Endothelial cell of umbilical vein (primary cell): ENCODE results near the gene INTS2. TPM values are rescaled to one million over a fixed set of nuclear protein-coding genes. Genes with fewer than 3 reads are reported as not detected.

Experiments used
- BruUV-seq: library from RNA; stranded (reverse); fragments of 400-500 nt; replicated peaks from 2 replicates; lab custom pipeline; 2021; lab: Mats Ljungman, UMichigan
- CTCF ChIA-PET: fragments of 300-600, 350-600 bp; sonication (Branson Sonifier 250); formaldehyde crosslinking; loops from one replicate; lab custom pipeline; 2021; ENCODE audit warnings: antibody characterized with exemption, inconsistent platforms; lab: Charles Lee
- POLR2A ChIA-PET: fragments of 300-600, 350-600 bp; sonication (Branson Sonifier 250); formaldehyde crosslinking; loops from one replicate; lab custom pipeline; 2021; ENCODE audit warnings: antibody characterized with exemption, inconsistent platforms; lab: Charles Lee
- DNase-seq: peaks from one replicate; pipeline ENCODE4 v3.0.0-alpha.2; 2011; ENCODE audit warnings: low read depth, low spot score
- FAIRE-seq: peaks from 2 replicates; lab custom pipeline; 2011; peaks lifted over from hg19 to GRCh38; lab: Jason Lieb, UNC
- H2AFZ ChIP-seq: 2 replicates; pipeline ENCODE4 v1.6.0; 2012; ENCODE audit warnings: low read depth, low read length, control low read depth, inconsistent platforms
- H3K27ac ChIP-seq: 2 replicates; pipeline ENCODE4 v1.5.1; 2011; ENCODE audit warnings: low read depth, mild to moderate bottlenecking, control low read depth, low read length, moderate library complexity; ENCODE audit not compliant: insufficient read depth
- H3K27me3 ChIP-seq, 2 experiments: 2 replicates each; pipeline versions ENCODE4 v1.6.0 to v1.6.1; 2011; ENCODE audit warnings: low read length in 2 of 2, mixed read lengths in 1 of 2; ENCODE audit not compliant: control insufficient read depth in 2 of 2, insufficient read depth in 2 of 2
- H3K36me3 ChIP-seq, 2 experiments: 2 replicates in 1 of 2; 3 replicates in 1 of 2; pipeline ENCODE4 v1.5.1; 2011; ENCODE audit warnings: low read length in 2 of 2, mild to moderate bottlenecking in 1 of 2, moderate library complexity in 1 of 2; ENCODE audit not compliant: control insufficient read depth in 2 of 2, insufficient read depth in 2 of 2; ENCODE audit errors: extremely low read depth in 1 of 2
- H3K4me1 ChIP-seq: 3 replicates; pipeline ENCODE4 v1.5.1; 2011; ENCODE audit warnings: mild to moderate bottlenecking, low read length; ENCODE audit not compliant: control insufficient read depth, insufficient read depth; ENCODE audit errors: extremely low read depth
- H3K4me2 ChIP-seq: 2 replicates; pipeline ENCODE4 v1.6.1; 2011; ENCODE audit warnings: low read length, control low read depth, mixed read lengths; ENCODE audit not compliant: insufficient read depth
- H3K4me3 ChIP-seq, 3 experiments: fragments of 200-600 bp in 1 of 3; sonication (generic), shearing (Covaris generic) in 1 of 3; replicated peaks in 1 of 3; 2 replicates each; pipeline ENCODE4 v1.5.1; 2011 to 2016; ENCODE audit warnings: control low read depth in 3 of 3, low read length in 3 of 3, mild to moderate bottlenecking in 2 of 3, inconsistent platforms in 1 of 3, low read depth in 1 of 3, moderate library complexity in 1 of 3; ENCODE audit not compliant: insufficient read depth in 1 of 3
- H3K79me2 ChIP-seq: 2 replicates; pipeline ENCODE4 v1.6.0; 2012; ENCODE audit warnings: low read length, inconsistent platforms; ENCODE audit not compliant: control insufficient read depth, insufficient read depth
- H3K9ac ChIP-seq: replicated peaks from 2 replicates; pipeline ENCODE3; 2011; ENCODE audit warnings: low read length, control low read depth; ENCODE audit not compliant: insufficient read depth; ENCODE audit errors: extremely low read depth
- H3K9me1 ChIP-seq: replicated peaks from 3 replicates; pipeline ENCODE4 v1.6.0; 2011; ENCODE audit warnings: mild to moderate bottlenecking, low read length; ENCODE audit not compliant: control insufficient read depth, insufficient read depth; ENCODE audit errors: extremely low read depth
- H3K9me3 ChIP-seq: replicated peaks from 2 replicates; pipeline ENCODE4 v1.5.1; 2012; ENCODE audit warnings: low read length, inconsistent platforms; ENCODE audit not compliant: control insufficient read depth, insufficient read depth
- H4K20me1 ChIP-seq: replicated peaks from 2 replicates; pipeline ENCODE3; 2011; ENCODE audit warnings: mild to moderate bottlenecking, low read length; ENCODE audit not compliant: control insufficient read depth, insufficient read depth; ENCODE audit errors: extremely low read depth
- CTCF ChIP-seq, 2 donors: IDR thresholded peaks; 1 replicate in 1 of 2; 2 replicates in 1 of 2; pipeline ENCODE4 v1.5.1; 2011; ENCODE audit warnings: low read length in 2 of 2, mild to moderate bottlenecking in 2 of 2, moderate library complexity in 2 of 2, control low read depth in 1 of 2, inconsistent platforms in 1 of 2, low read depth in 1 of 2; ENCODE audit not compliant: insufficient read depth in 1 of 2; ENCODE audit errors: extremely low read depth in 1 of 2
- EZH2 ChIP-seq: IDR thresholded peaks from 2 replicates; pipeline ENCODE4 v1.6.1; 2012; ENCODE audit warnings: borderline replicate concordance, low read depth, mild to moderate bottlenecking, moderate library complexity, low read length, inconsistent platforms; ENCODE audit not compliant: severe bottlenecking
- FOS ChIP-seq: IDR thresholded peaks from 2 replicates; pipeline ENCODE4 v1.6.1; 2011; ENCODE audit warnings: mild to moderate bottlenecking, low read length, moderate library complexity, borderline replicate concordance; ENCODE audit not compliant: insufficient read depth
- GATA2 ChIP-seq: IDR thresholded peaks from 2 replicates; pipeline ENCODE4 v1.7.0; 2011; ENCODE audit warnings: low read depth, mild to moderate bottlenecking, moderate library complexity, mixed read lengths, low read length; ENCODE audit not compliant: insufficient read length, insufficient read depth
- JUN ChIP-seq: IDR thresholded peaks from 2 replicates; pipeline ENCODE4 v1.6.1; 2011; ENCODE audit warnings: borderline replicate concordance, low read depth; ENCODE audit not compliant: insufficient read length, insufficient read depth
- MAX ChIP-seq: IDR thresholded peaks from 2 replicates; pipeline ENCODE4 v1.6.1; 2011; ENCODE audit not compliant: insufficient read depth, insufficient read length
- MYC ChIP-seq: IDR thresholded peaks from one replicate; pipeline ENCODE4 v1.6.1; 2011; ENCODE audit warnings: mild to moderate bottlenecking, low read depth, low read length
- POLR2AphosphoS5 ChIP-seq: IDR thresholded peaks from 2 replicates; pipeline ENCODE4 v1.6.1; 2012; ENCODE audit warnings: low read depth, mild to moderate bottlenecking, control low read depth, low read length, moderate library complexity; ENCODE audit not compliant: insufficient read depth
- dilution Hi-C: fragments of 300-500 bp; cut with MboI; formaldehyde crosslinking; loops from one replicate; pipeline ENCODE4 v1.15.0; 2019; ENCODE audit warnings: low sequenced_read_pairs; ENCODE audit not compliant: extremely low pct_ligation_motif_present
- intact Hi-C: fragments of 100-400 bp; cut with micrococcal nuclease; formaldehyde crosslinking; loops from one replicate; pipeline ENCODE4 v1.10.0; 2022
- polyA plus RNA-seq, 4 experiments: library from polyadenylated mRNA; depleted of rRNA in 3 of 4; stranded (reverse) in 3 of 4; unstranded in 1 of 4; fragments of >200 nt; gene quantifications; 2 replicates each; pipeline versions ENCODE4 v1.2.1 to v1.2.3, GENCODE V29; 2011 to 2012; ENCODE audit warnings: missing spikeins in 1 of 4
- total RNA-seq: library from RNA; stranded (reverse); gene quantifications from 2 replicates; pipeline ENCODE4 v1.2.3, GENCODE V29; 2021

The INTS2 gene
- total and polyA plus RNA-seq, 2 donors (not counting 3 experiments of a cell fraction or from before 2014, with no cell fraction given): 6.2 to 13.4 TPM

- no peaks in the 10 kb centered on the region for H3K9me1 ChIP-seq
- H4K20me1 ChIP-seq: no peaks in the 10 kb centered on the region
- H3K27ac ChIP-seq: no peak overlapping the region
- no peak overlapping the region for H2AFZ ChIP-seq
- no peak overlapping the region for H3K9ac ChIP-seq
- no peaks in the 10 kb centered on the region for H3K79me2 ChIP-seq
- H3K9me3 ChIP-seq: no peaks in the 10 kb centered on the region
- no peak overlapping the region for H3K4me3 ChIP-seq
- POLR2A ChIA-PET: no interaction called here
- dilution Hi-C loops: no loop called here
- H3K36me3 ChIP-seq: peaks cover 0 to 5% of the 10 kb centered on the region in 2 experiments
- intact Hi-C loops: no loop called here
- CTCF ChIA-PET: no interaction called here
- DNase-seq: no peak
- no peak overlapping the region for H3K4me2 ChIP-seq
- no peak for FAIRE-seq
- no TSS peak for BruUV-seq
- TF ChIP-seq FOS (no peak), MYC (no peak)
- H3K4me1 ChIP-seq: no peaks in the 10 kb centered on the region
- H3K27me3 ChIP-seq: no peaks in the 10 kb centered on the region
These were observed 80.9 kb downstream of the INTS2 start for GRCh38 chr17:61846761-61847375.

GRCh38 chr17:61846088-61846487 is 81.7 kb downstream of the INTS2 start:
- H3K36me3 ChIP-seq: peaks cover 0 to 3% of the 10 kb centered on the region in 2 experiments

More at GRCh38 chr17:61846088-61846487, 81.7 kb downstream of the INTS2 start:
- no peak overlapping the region for H3K4me3 ChIP-seq
- FAIRE-seq: no peak
- no peaks in the 10 kb centered on the region for H3K27me3 ChIP-seq
- no peaks in the 10 kb centered on the region for H3K9me1 ChIP-seq
- H3K9ac ChIP-seq: no peak overlapping the region
- no TSS peak for BruUV-seq
- dilution Hi-C loops (no loop called here), intact Hi-C loops (no loop called here)
- TF ChIP-seq JUN (no peak), MAX (no peak), EZH2 (no peak), POLR2AphosphoS5 (no peak), MYC (no peak), CTCF (IDR thresholded peaks at IDR 0.05; ENCODE audit: extremely low read depth in 1 of 2, insufficient read depth in 1 of 2, low read depth in 1 of 2, low read length in 2 of 2) (no peak), GATA2 (no peak)
- POLR2A ChIA-PET: no interaction called here
- no peak overlapping the region for H3K27ac ChIP-seq
- H4K20me1 ChIP-seq: no peaks in the 10 kb centered on the region
- CTCF ChIA-PET: no interaction called here
- no peak overlapping the region for H3K4me2 ChIP-seq
- DNase-seq: no peak
- no peaks in the 10 kb centered on the region for H3K4me1 ChIP-seq
- no peaks in the 10 kb centered on the region for H3K9me3 ChIP-seq
- no peak overlapping the region for H2AFZ ChIP-seq
- H3K79me2 ChIP-seq: no peaks in the 10 kb centered on the region
